Vagina (tissue), 2 donors: ENCODE data around the gene LTBP4. TPM values are rescaled to one million over a fixed set of nuclear protein-coding genes. Genes with fewer than 3 reads are reported as not detected.
"Not testable (repeated sequence)": the region's sequence is repeated elsewhere in the genome, so short reads cannot be mapped to it uniquely, and the experiment has no call there.

Source experiments
- DNase-seq, 2 donors: peaks; one replicate each; pipeline ENCODE4 v3.0.0-alpha.2; 2017; ENCODE audit errors: extremely low spot score in 2 of 2
- H3K27ac ChIP-seq: fragments of 200-600 bp; sonication (generic); one replicate; pipeline ENCODE4 v1.5.1; 2019
- H3K27me3 ChIP-seq: fragments of 200-600 bp; sonication (generic); one replicate; pipeline ENCODE4 v1.5.1; 2019
- H3K36me3 ChIP-seq, 2 donors: fragments of 200-600 bp; sonication (generic); one replicate each; pipeline ENCODE4 v1.5.1; 2017 to 2019
- H3K4me1 ChIP-seq: fragments of 200-600 bp; sonication (generic); one replicate; pipeline ENCODE4 v1.5.1; 2019
- H3K4me3 ChIP-seq, 2 donors: fragments of 200-600 bp; sonication (generic); 1 replicate in 1 of 2; 2 replicates in 1 of 2; pipeline ENCODE4 v1.5.1; 2016 to 2019
- H3K9me3 ChIP-seq: fragments of 200-600 bp; sonication (generic); one replicate; pipeline ENCODE4 v1.5.1; 2019
- CTCF ChIP-seq, 3 experiments: fragments of 450-650 bp in 2 of 3; fragments of 200-600 bp in 1 of 3; sonication (generic) in 1 of 3; IDR thresholded peaks; one replicate each; pipeline ENCODE4 v1.5.1; 2017 to 2019; ENCODE audit warnings: antibody characterized with exemption in 3 of 3, mild to moderate bottlenecking in 2 of 3, moderate library complexity in 2 of 3
- POLR2A ChIP-seq, 2 donors: fragments of 450-650 bp; IDR thresholded peaks; one replicate each; pipeline ENCODE4 v1.6.1; 2017; ENCODE audit warnings: antibody characterized with exemption in 2 of 2, mild to moderate bottlenecking in 2 of 2, moderate library complexity in 2 of 2
- POLR2AphosphoS5 ChIP-seq, 2 donors: sonication (generic); formaldehyde crosslinking; IDR thresholded peaks; one replicate each; pipeline ENCODE4 v1.9.0; 2017; ENCODE audit warnings: antibody characterized with exemption in 2 of 2, mild to moderate bottlenecking in 2 of 2, low read depth in 1 of 2; ENCODE audit not compliant: insufficient read depth in 1 of 2
- intact Hi-C: fragments of 100-400 bp; cut with DNase I; formaldehyde crosslinking; loops from one replicate; pipeline ENCODE4 v1.15.1; 2023
- total RNA-seq: library from RNA; depleted of rRNA; stranded (reverse); fragments of >200 nt; gene quantifications from one replicate; pipeline ENCODE4 v1.2.3, GENCODE V29; 2016

LTBP4 gene
- total RNA-seq, 1 donor from 2014 or later, result 983 TPM

GRCh38 chr19:40588110-40588854 is 12.9 kb upstream of the LTBP4 start:
- TF ChIP-seq POLR2A (IDR thresholded peaks at IDR 0.05) (no peak), CTCF (IDR thresholded peaks at IDR 0.05) (no peak), POLR2AphosphoS5 (IDR thresholded peaks at IDR 0.05; ENCODE audit: insufficient read depth in 1 of 2, low read depth in 1 of 2) (no peak)
- intact Hi-C loops, result no loop called here
- Histone ChIP-seq H3K27me3 (no peaks in the 10 kb centered on the region), H3K4me1 (no peaks in the 10 kb centered on the region), H3K9me3 (no peaks in the 10 kb centered on the region), H3K4me3 (no peak overlapping the region), H3K36me3 (peaks cover 0 to 25% of the 10 kb centered on the region in 2 donors), H3K27ac (no peak overlapping the region)
- no peak for DNase-seq

- Histone ChIP-seq H3K4me3 (no peak overlapping the region), H3K4me1 (no peaks in the 10 kb centered on the region), H3K27ac (no peak overlapping the region), H3K9me3 (no peaks in the 10 kb centered on the region), H3K36me3 (peaks cover 0 to 17% of the 10 kb centered on the region in 2 donors), H3K27me3 (no peaks in the 10 kb centered on the region)
- TF ChIP-seq POLR2AphosphoS5 (IDR thresholded peaks at IDR 0.05; ENCODE audit: insufficient read depth in 1 of 2, low read depth in 1 of 2) (no peak), CTCF (IDR thresholded peaks at IDR 0.05) (no peak)
- intact Hi-C loops, result no loop called here
- no peak for DNase-seq
Observed at GRCh38 chr19:40588926-40589569, 12.1 kb upstream of the LTBP4 start.

- H3K36me3 ChIP-seq, result peaks cover 0 to 12% of the 10 kb centered on the region in 2 donors
- H3K4me3 ChIP-seq, result no peak overlapping the region
- H3K27me3 ChIP-seq, result no peaks in the 10 kb centered on the region
- H3K4me1 ChIP-seq, result no peaks in the 10 kb centered on the region
- intact Hi-C loops, result no loop called here
- no peaks in the 10 kb centered on the region for H3K9me3 ChIP-seq
- no peak for DNase-seq
- no peak for TF ChIP-seq POLR2A (IDR thresholded peaks at IDR 0.05)
- no peak for TF ChIP-seq POLR2AphosphoS5 (IDR thresholded peaks at IDR 0.05; ENCODE audit: insufficient read depth in 1 of 2, low read depth in 1 of 2)
- no peak for TF ChIP-seq CTCF (IDR thresholded peaks at IDR 0.05)
- no peak overlapping the region for H3K27ac ChIP-seq
Observed at GRCh38 chr19:40589591-40590429, 11.4 kb upstream of the LTBP4 start.

- Histone ChIP-seq H3K4me1 (no peaks in the 10 kb centered on the region), H3K36me3 (peaks cover 0 to 12% of the 10 kb centered on the region in 2 donors), H3K4me3 (no peak overlapping the region), H3K27ac (no peak overlapping the region), H3K9me3 (no peaks in the 10 kb centered on the region), H3K27me3 (no peaks in the 10 kb centered on the region)
- intact Hi-C loops, result no loop called here
- TF ChIP-seq POLR2A (IDR thresholded peaks at IDR 0.05), result no peak
- TF ChIP-seq CTCF (IDR thresholded peaks at IDR 0.05), result no peak
- TF ChIP-seq POLR2AphosphoS5 (IDR thresholded peaks at IDR 0.05; ENCODE audit: insufficient read depth in 1 of 2, low read depth in 1 of 2), result no peak
- no peak for DNase-seq
Observed at GRCh38 chr19:40590464-40591265, 10.5 kb upstream of the LTBP4 start.

- DNase-seq, H3K27ac ChIP-seq, H3K9me3 ChIP-seq, H3K27me3 ChIP-seq, H3K4me3 ChIP-seq, intact Hi-C loops, H3K4me1 ChIP-seq: not testable (repeated sequence)
- H3K36me3 ChIP-seq, result peaks cover 0 to 11% of the 10 kb centered on the region in 2 donors
Observed at GRCh38 chr19:40591724-40592123, 9.4 kb upstream of the LTBP4 start.
